Neuronal stem cell (in vitro differentiated cells): ENCODE measurements around the gene GAS2L3.

Experiments
- DNase-seq: peaks from one replicate; pipeline ENCODE4 v3.0.0-alpha.2; 2013; ENCODE audit warnings: low spot score
- H2AFZ ChIP-seq: one replicate; pipeline ENCODE4 v1.6.1; 2013; ENCODE audit warnings: mild to moderate bottlenecking, low read length, inconsistent platforms
- H2AK5ac ChIP-seq: 2 replicates; pipeline ENCODE4 v1.6.1; 2013; ENCODE audit warnings: low read depth, mild to moderate bottlenecking, inconsistent platforms, low read length, moderate library complexity, mixed read lengths
- H2BK120ac ChIP-seq: 2 replicates; pipeline ENCODE4 v1.6.1; 2013; ENCODE audit warnings: low read depth, mild to moderate bottlenecking, inconsistent platforms, low read length, moderate library complexity, mixed read lengths
- H2BK12ac ChIP-seq: one replicate; pipeline ENCODE4 v1.6.1; 2013; ENCODE audit warnings: low read length, inconsistent platforms
- H2BK15ac ChIP-seq: 2 replicates; pipeline ENCODE4 v1.6.1; 2013; ENCODE audit warnings: mild to moderate bottlenecking, low read length, inconsistent platforms, mixed read lengths
- H2BK5ac ChIP-seq: one replicate; pipeline ENCODE4 v1.6.1; 2013; ENCODE audit warnings: inconsistent platforms, mild to moderate bottlenecking, low read length, moderate library complexity
- H3K14ac ChIP-seq: one replicate; pipeline ENCODE4 v1.6.1; 2013; ENCODE audit warnings: low read length, inconsistent platforms
- H3K18ac ChIP-seq: 2 replicates; pipeline ENCODE4 v1.6.1; 2013; ENCODE audit warnings: low read length, inconsistent platforms
- H3K23ac ChIP-seq: 2 replicates; pipeline ENCODE4 v1.6.1; 2013; ENCODE audit warnings: low read depth, mild to moderate bottlenecking, mixed read lengths, low read length, inconsistent platforms; ENCODE audit not compliant: poor library complexity
- H3K27ac ChIP-seq: replicated peaks from 3 replicates; pipeline ENCODE4 v1.5.1; 2013; ENCODE audit warnings: low read length, inconsistent platforms
- H3K27me3 ChIP-seq, 3 experiments: 2 replicates each; pipeline ENCODE4 v1.6.1; 2013; ENCODE audit warnings: low read length in 3 of 3, mild to moderate bottlenecking in 2 of 3, inconsistent platforms in 1 of 3, low read depth in 1 of 3, mixed read lengths in 1 of 3, moderate library complexity in 1 of 3; ENCODE audit not compliant: control insufficient read depth in 3 of 3, insufficient read depth in 3 of 3
- H3K36me3 ChIP-seq, 2 donors: replicated peaks in 1 of 2; 2 replicates each; pipeline ENCODE4 v1.6.1; 2013; ENCODE audit warnings: low read length in 2 of 2; ENCODE audit not compliant: control insufficient read depth in 2 of 2, insufficient read depth in 2 of 2
- H3K4ac ChIP-seq: 2 replicates; pipeline ENCODE4 v1.6.1; 2013; ENCODE audit warnings: inconsistent platforms, mild to moderate bottlenecking, low read length, moderate library complexity
- H3K4me1 ChIP-seq, 2 donors: 1 replicate in 1 of 2; 2 replicates in 1 of 2; pipeline ENCODE4 v1.6.1; 2013; ENCODE audit warnings: low read length in 2 of 2, low read depth in 1 of 2; ENCODE audit not compliant: control insufficient read depth in 2 of 2, insufficient read depth in 1 of 2
- H3K4me2 ChIP-seq: one replicate; pipeline ENCODE4 v1.6.1; 2013; ENCODE audit warnings: mild to moderate bottlenecking, low read length, inconsistent platforms; ENCODE audit not compliant: insufficient read depth, poor library complexity, severe bottlenecking
- H3K4me3 ChIP-seq, 2 donors: 2 replicates each; pipeline ENCODE4 v1.5.1; 2013; ENCODE audit warnings: low read length in 2 of 2, mild to moderate bottlenecking in 2 of 2, inconsistent platforms in 1 of 2, moderate library complexity in 1 of 2
- H3K79me1 ChIP-seq: one replicate; pipeline ENCODE4 v1.6.1; 2013; ENCODE audit warnings: low read depth, mild to moderate bottlenecking, inconsistent platforms, low read length, moderate library complexity
- H3K9ac ChIP-seq: one replicate; pipeline ENCODE4 v1.6.1; 2013; ENCODE audit warnings: mild to moderate bottlenecking, low read depth, low read length, inconsistent platforms; ENCODE audit not compliant: poor library complexity
- H3K9me3 ChIP-seq, 2 donors: replicated peaks in 1 of 2; 2 replicates each; pipeline versions ENCODE3 to v1.6.1; 2013; ENCODE audit warnings: low read length in 2 of 2, mild to moderate bottlenecking in 2 of 2, inconsistent platforms in 1 of 2, low read depth in 1 of 2, mixed read lengths in 1 of 2, moderate library complexity in 1 of 2; ENCODE audit not compliant: control insufficient read depth in 2 of 2, insufficient read depth in 1 of 2
- H4K8ac ChIP-seq: one replicate; pipeline ENCODE4 v1.6.1; 2013; ENCODE audit warnings: low read depth, mild to moderate bottlenecking, inconsistent platforms, low read length, moderate library complexity
- H4K91ac ChIP-seq: one replicate; pipeline ENCODE4 v1.6.1; 2013; ENCODE audit warnings: low read length, low read depth, mild to moderate bottlenecking, inconsistent platforms; ENCODE audit not compliant: poor library complexity
- WGBS, 2 donors: extraction: QIAGEN DNeasy Blood & Tissue Kit; methylation state at CpG; one replicate each; pipeline ENCODE4 v1.1.7; 2013; ENCODE audit warnings: missing lambda C conversion rate in 2 of 2, mixed read lengths in 1 of 2; ENCODE audit not compliant: insufficient read length in 2 of 2, insufficient replicate concordance in 1 of 2; ENCODE audit errors: extremely low coverage in 2 of 2; 5-methylcytosine and 5-hydroxymethylcytosine counted together

GAS2L3 gene

GRCh38 chr12:100668945-100669536, 95.6 kb downstream of the GAS2L3 start:
- no peak overlapping the region for H4K91ac ChIP-seq
- no peak overlapping the region for H2AFZ ChIP-seq
- H4K8ac ChIP-seq: no peak overlapping the region
- H2BK15ac ChIP-seq: no peak overlapping the region
- H3K4ac ChIP-seq: no peak overlapping the region
- H2AK5ac ChIP-seq: no peak overlapping the region
- peak; percentile 77 for DNase-seq
- H3K14ac ChIP-seq: no peak overlapping the region
- no peak overlapping the region for H3K23ac ChIP-seq
- no peak overlapping the region for H3K27ac ChIP-seq
- no peak overlapping the region for H3K9ac ChIP-seq
- no peak overlapping the region for H2BK12ac ChIP-seq
- WGBS, 2 donors: no CpG with 5 or more reads among the region's 9 CpGs
- no peaks in the 10 kb centered on the region for H3K9me3 ChIP-seq
- H2BK5ac ChIP-seq: no peak overlapping the region
- H3K27me3 ChIP-seq: peaks cover 0 to 4% (median 0%) of the 10 kb centered on the region in 3 experiments
- no peaks in the 10 kb centered on the region for H3K79me1 ChIP-seq
- no peak overlapping the region for H3K4me3 ChIP-seq
- no peaks in the 10 kb centered on the region for H3K4me1 ChIP-seq
- no peak overlapping the region for H3K18ac ChIP-seq
- no peak overlapping the region for H2BK120ac ChIP-seq
- no peaks in the 10 kb centered on the region for H3K36me3 ChIP-seq
- H3K4me2 ChIP-seq: no peak overlapping the region

- H3K18ac ChIP-seq: no peak overlapping the region
- DNase-seq: no peak
- H3K4me1 ChIP-seq: no peaks in the 10 kb centered on the region
- no peak overlapping the region for H3K4ac ChIP-seq
- no peak overlapping the region for H3K4me3 ChIP-seq
- peaks cover 0 to 4% (median 0%) of the 10 kb centered on the region in 3 experiments for H3K27me3 ChIP-seq
- no peak overlapping the region for H3K27ac ChIP-seq
- H4K91ac ChIP-seq: no peak overlapping the region
- no peak overlapping the region for H2BK12ac ChIP-seq
- no peak overlapping the region for H4K8ac ChIP-seq
- WGBS, 2 donors: no CpG with 5 or more reads among the region's 4 CpGs
- H3K79me1 ChIP-seq: no peaks in the 10 kb centered on the region
- H3K23ac ChIP-seq: no peak overlapping the region
- no peaks in the 10 kb centered on the region for H3K36me3 ChIP-seq
- H3K9ac ChIP-seq: no peak overlapping the region
- H2AK5ac ChIP-seq: no peak overlapping the region
- H3K14ac ChIP-seq: no peak overlapping the region
- H3K4me2 ChIP-seq: no peak overlapping the region
- H2AFZ ChIP-seq: no peak overlapping the region
- no peak overlapping the region for H2BK5ac ChIP-seq
- H3K9me3 ChIP-seq: no peaks in the 10 kb centered on the region
- H2BK15ac ChIP-seq: no peak overlapping the region
- H2BK120ac ChIP-seq: no peak overlapping the region
These were observed 96.4 kb downstream of the GAS2L3 start for GRCh38 chr12:100669922-100670321.

- no peak overlapping the region for H2BK5ac ChIP-seq
- H3K27me3 ChIP-seq: peaks cover 0 to 4% (median 0%) of the 10 kb centered on the region in 3 experiments
- no peaks in the 10 kb centered on the region for H3K79me1 ChIP-seq
- H3K18ac ChIP-seq: no peak overlapping the region
- no peak overlapping the region for H3K4ac ChIP-seq
- no peaks in the 10 kb centered on the region for H3K36me3 ChIP-seq
- H3K9ac ChIP-seq: no peak overlapping the region
- H3K4me2 ChIP-seq: no peak overlapping the region
- no peak overlapping the region for H4K8ac ChIP-seq
- no CpG with 5 or more reads among the region's 7 CpGs for WGBS, 2 donors
- H3K14ac ChIP-seq: no peak overlapping the region
- no peak overlapping the region for H3K27ac ChIP-seq
- no peak overlapping the region for H2BK120ac ChIP-seq
- H3K4me1 ChIP-seq: no peaks in the 10 kb centered on the region
- H2BK12ac ChIP-seq: no peak overlapping the region
- no peak overlapping the region for H2AK5ac ChIP-seq
- H2AFZ ChIP-seq: no peak overlapping the region
- no peaks in the 10 kb centered on the region for H3K9me3 ChIP-seq
- no peak for DNase-seq
- no peak overlapping the region for H4K91ac ChIP-seq
- no peak overlapping the region for H3K23ac ChIP-seq
- H2BK15ac ChIP-seq: no peak overlapping the region
- H3K4me3 ChIP-seq: no peak overlapping the region
These were observed 98.1 kb downstream of the GAS2L3 start for GRCh38 chr12:100671396-100672074.

GRCh38 chr12:100672075-100672592, 98.7 kb downstream of the GAS2L3 start:
- Histone ChIP-seq H3K27ac (no peak overlapping the region), H4K91ac (no peak overlapping the region), H3K4me1 (no peaks in the 10 kb centered on the region), H3K4me2 (no peak overlapping the region), H2AK5ac (no peak overlapping the region), H3K4ac (no peak overlapping the region), H3K9me3 (no peaks in the 10 kb centered on the region), H3K4me3 (no peak overlapping the region), H3K18ac (no peak overlapping the region), H3K23ac (no peak overlapping the region), H3K27me3 (peaks cover 0 to 7% (median 0%) of the 10 kb centered on the region in 3 experiments), H3K36me3 (no peaks in the 10 kb centered on the region), H3K79me1 (no peaks in the 10 kb centered on the region), H2BK5ac (no peak overlapping the region), H4K8ac (no peak overlapping the region), H3K14ac (no peak overlapping the region), H2BK15ac (no peak overlapping the region), H2BK12ac (no peak overlapping the region), H3K9ac (no peak overlapping the region), H2BK120ac (no peak overlapping the region), H2AFZ (no peak overlapping the region)
- WGBS, 2 donors: no CpG with 5 or more reads among the region's 2 CpGs
- no peak for DNase-seq
